Spinal cord (tissue), 10 donors: ENCODE results near the gene HAUS6. TPM values are rescaled to one million over a fixed set of nuclear protein-coding genes. Genes with fewer than 3 reads are reported as not detected.
"Not testable (repeated sequence)": the region's sequence is repeated elsewhere in the genome, so short reads cannot be mapped to it uniquely, and the experiment has no call there.

Experiments used
- DNase-seq, 6 donors: peaks; one replicate each; pipeline versions ENCODE4 v3.0.0 to v3.0.0-alpha.2; 2013 to 2015; ENCODE audit warnings: low spot score in 6 of 6, low read depth in 4 of 6
- H3K27ac ChIP-seq: one replicate; pipeline ENCODE4 v1.5.1; 2013; ENCODE audit warnings: low read depth, low read length, control low read depth
- H3K27me3 ChIP-seq: one replicate; pipeline ENCODE4 v1.6.1; 2013; ENCODE audit warnings: low read length; ENCODE audit not compliant: control insufficient read depth, insufficient read depth
- H3K36me3 ChIP-seq: one replicate; pipeline ENCODE4 v1.6.1; 2013; ENCODE audit warnings: low read length; ENCODE audit not compliant: control insufficient read depth, insufficient read depth
- H3K4me1 ChIP-seq: one replicate; pipeline ENCODE4 v1.6.1; 2013; ENCODE audit warnings: low read length; ENCODE audit not compliant: control insufficient read depth, insufficient read depth
- H3K4me3 ChIP-seq: one replicate; pipeline ENCODE4 v1.5.1; 2013; ENCODE audit warnings: low read depth, low read length, control low read depth
- H3K9me3 ChIP-seq: one replicate; pipeline ENCODE4 v1.6.1; 2013; ENCODE audit warnings: low read length; ENCODE audit not compliant: control insufficient read depth, insufficient read depth
- WGBS: methylation state at CpG from one replicate; pipeline ENCODE4 v1.1.5; 2013; ENCODE audit warnings: missing lambda C conversion rate; ENCODE audit not compliant: insufficient coverage; 5-methylcytosine and 5-hydroxymethylcytosine counted together
- long read RNA-seq, 4 donors: transcript quantifications; one replicate each; lab custom pipeline, GENCODE V29; 2026
- polyA plus RNA-seq, 2 donors: library from polyadenylated mRNA; unstranded; fragments of 120-200 nt; gene quantifications; one replicate each; pipeline ENCODE4 v1.2.1, GENCODE V29; 2013; ENCODE audit not compliant: insufficient read length in 2 of 2
- total RNA-seq, 2 donors: library from RNA; depleted of rRNA in 1 of 2; stranded (reverse); fragments of 120-200 nt in 1 of 2; fragments of >200 nt in 1 of 2; gene quantifications; one replicate each; pipeline versions ENCODE4 v1.2.3 to v1.2.4, GENCODE V29; 2013 to 2014
- donor health status: healthy.

The HAUS6 gene
- 10 to 100 TPM; 20.3 to 24.6 TPM for total RNA-seq
- 10 to 100 TPM; 15.3 to 23.9 TPM for polyA plus RNA-seq
- long read RNA-seq, donor 1, full-length matches to known transcripts, result 1 of 1 reads
- long read RNA-seq, donor 1, partial matches to known transcripts, result 0 of 1 reads
- long read RNA-seq, donor 1, other reads (novel, unspliced or antisense), result 0 of 1 reads
- long read RNA-seq, donor 2, full-length matches to known transcripts, result 1 of 1 reads
- long read RNA-seq, donor 2, partial matches to known transcripts, result 0 of 1 reads
- long read RNA-seq, donor 2, other reads (novel, unspliced or antisense), result 0 of 1 reads
- long read RNA-seq, donor 3, full-length matches to known transcripts, result 3 of 3 reads
- long read RNA-seq, donor 3, partial matches to known transcripts, result 0 of 3 reads
- long read RNA-seq, donor 3, other reads (novel, unspliced or antisense), result 0 of 3 reads
- long read RNA-seq, donor 4, full-length matches to known transcripts, result 1 of 1 reads
- long read RNA-seq, donor 4, partial matches to known transcripts, result 0 of 1 reads
- long read RNA-seq, donor 4, other reads (novel, unspliced or antisense), result 0 of 1 reads

GRCh38 chr9:19102631-19103345 is at the start of gene HAUS6:
TSS of gene HAUS6 (minus strand) at chr9:19102904. CDS start at chr9:19102651, 253 bp downstream.
- DNase-seq, result peak; percentile 92 to 99 (median 96)
- 1% methylated on average over 38 of the region's 46 CpGs for WGBS
- H3K4me1 ChIP-seq, result peaks cover 23% of the 10 kb centered on the region
- no peaks in the 10 kb centered on the region for H3K9me3 ChIP-seq
- peaks cover 9% of the 10 kb centered on the region for H3K36me3 ChIP-seq
- H3K27ac ChIP-seq, result peak within 1 kb of the TSS; percentile 98
- H3K27me3 ChIP-seq, result no peaks in the 10 kb centered on the region
- H3K4me3 ChIP-seq, result peak within 1 kb of the TSS; percentile 53

GRCh38 chr9:19152160-19152498 is 49.4 kb upstream of the HAUS6 start:
- H3K36me3 ChIP-seq, H3K27me3 ChIP-seq, H3K4me1 ChIP-seq, DNase-seq, H3K9me3 ChIP-seq, H3K4me3 ChIP-seq, H3K27ac ChIP-seq: not testable (repeated sequence)
- no CpG with 5 or more reads among the region's 2 CpGs for whole genome bisulfite sequencing

GRCh38 chr9:19151425-19152159 is 48.9 kb upstream of the HAUS6 start:
- H3K4me3 ChIP-seq, result no peak overlapping the region
- DNase-seq, result no peak
- H3K27me3 ChIP-seq, result no peaks in the 10 kb centered on the region
- no peaks in the 10 kb centered on the region for H3K36me3 ChIP-seq
- no peak overlapping the region for H3K27ac ChIP-seq
- WGBS, result 95% methylated on average over 2 of the region's 5 CpGs
- no peaks in the 10 kb centered on the region for H3K4me1 ChIP-seq
- no peaks in the 10 kb centered on the region for H3K9me3 ChIP-seq

- no peaks in the 10 kb centered on the region for H3K36me3 ChIP-seq
- H3K9me3 ChIP-seq, result no peaks in the 10 kb centered on the region
- H3K27ac ChIP-seq, result no peak overlapping the region
- 29% methylated on average over 2 of the region's 3 CpGs for WGBS
- H3K4me1 ChIP-seq, result peaks cover 4% of the 10 kb centered on the region
- no peaks in the 10 kb centered on the region for H3K27me3 ChIP-seq
- no peak for DNase-seq
- no peak overlapping the region for H3K4me3 ChIP-seq
Measured at GRCh38 chr9:19149230-19149629, 46.5 kb upstream of the HAUS6 start.

GRCh38 chr9:19148187-19148586 is 45.5 kb upstream of the HAUS6 start:
- no peaks in the 10 kb centered on the region for H3K9me3 ChIP-seq
- no peak overlapping the region for H3K27ac ChIP-seq
- H3K4me1 ChIP-seq, result peaks cover 4% of the 10 kb centered on the region
- 65% methylated on average over 2 of the region's 5 CpGs for WGBS
- peak in 1 of 6 donors; percentile 43 for DNase-seq
- no peak overlapping the region for H3K4me3 ChIP-seq
- no peaks in the 10 kb centered on the region for H3K36me3 ChIP-seq
- no peaks in the 10 kb centered on the region for H3K27me3 ChIP-seq

GRCh38 chr9:19146441-19147024 is 43.8 kb upstream of the HAUS6 start:
- Histone ChIP-seq H3K9me3 (no peaks in the 10 kb centered on the region), H3K27me3 (no peaks in the 10 kb centered on the region), H3K36me3 (no peaks in the 10 kb centered on the region), H3K4me3 (no peak overlapping the region), H3K4me1 (peaks cover 4% of the 10 kb centered on the region), H3K27ac (no peak overlapping the region)
- 100% methylated on average over 3 of the region's 7 CpGs for WGBS
- no peak for DNase-seq

- Histone ChIP-seq H3K36me3 (no peaks in the 10 kb centered on the region), H3K27me3 (no peaks in the 10 kb centered on the region), H3K9me3 (no peaks in the 10 kb centered on the region), H3K27ac (no peak overlapping the region), H3K4me3 (no peak overlapping the region), H3K4me1 (peaks cover 4% of the 10 kb centered on the region)
- WGBS, result 100% methylated on average over 1 of the region's 5 CpGs
- no peak for DNase-seq
Measured at GRCh38 chr9:19145881-19146280, 43.2 kb upstream of the HAUS6 start.

- Histone ChIP-seq H3K27ac (no peak overlapping the region), H3K9me3 (no peaks in the 10 kb centered on the region), H3K27me3 (no peaks in the 10 kb centered on the region), H3K4me1 (peaks cover under 1% of the 10 kb centered on the region), H3K4me3 (no peak overlapping the region), H3K36me3 (no peaks in the 10 kb centered on the region)
- no peak for DNase-seq
- WGBS, result 94% methylated on average over 2 of the region's 6 CpGs
Measured at GRCh38 chr9:19140259-19140658, 37.6 kb upstream of the HAUS6 start.

GRCh38 chr9:19138084-19138483 is 35.4 kb upstream of the HAUS6 start:
- WGBS, result no CpG with 5 or more reads among the region's 1 CpG
- H3K27ac ChIP-seq, result no peak overlapping the region

More at GRCh38 chr9:19138084-19138483, 35.4 kb upstream of the HAUS6 start:
- no peaks in the 10 kb centered on the region for H3K9me3 ChIP-seq
- no peak for DNase-seq
- H3K27me3 ChIP-seq, result no peaks in the 10 kb centered on the region
- H3K36me3 ChIP-seq, result no peaks in the 10 kb centered on the region
- H3K4me1 ChIP-seq, result no peaks in the 10 kb centered on the region
- H3K4me3 ChIP-seq, result no peak overlapping the region
